D721Med (cell line): ENCODE data around the gene CEBPG.

Source experiments
- DNase-seq: peaks from one replicate; pipeline ENCODE4 v3.0.0; 2011; ENCODE audit warnings: low spot score; ENCODE audit not compliant: insufficient read length
- FAIRE-seq: peaks from 2 replicates; lab custom pipeline; 2011; peaks lifted over from hg19 to GRCh38; lab: Jason Lieb, UNC
- CTCF ChIP-seq: IDR thresholded peaks from 2 replicates; pipeline ENCODE4 v1.5.1; 2012; ENCODE audit warnings: mild to moderate bottlenecking, control low read depth; ENCODE audit not compliant: insufficient read depth; ENCODE audit errors: missing control alignments

Gene CEBPG

GRCh38 chr19:33343859-33344572, 29.5 kb upstream of the CEBPG start:
- no peak for DNase-seq
- no peak for FAIRE-seq
- no peak for TF ChIP-seq CTCF

- no peak for TF ChIP-seq CTCF
- FAIRE-seq = no peak
- no peak for DNase-seq
Measured at GRCh38 chr19:33344573-33344925, 29.0 kb upstream of the CEBPG start.

GRCh38 chr19:33345163-33345562, 28.3 kb upstream of the CEBPG start:
- TF ChIP-seq CTCF = no peak
- DNase-seq (no peak), FAIRE-seq (no peak)

GRCh38 chr19:33346665-33347064, 26.8 kb upstream of the CEBPG start:
- TF ChIP-seq CTCF = no peak
- no peak for FAIRE-seq
- no peak for DNase-seq

- no peak for DNase-seq
- TF ChIP-seq CTCF = no peak
- no peak for FAIRE-seq
Measured at GRCh38 chr19:33347300-33347699, 26.2 kb upstream of the CEBPG start.

- DNase-seq (no peak), FAIRE-seq (no peak)
- no peak for TF ChIP-seq CTCF
Measured at GRCh38 chr19:33348301-33349010, 25.1 kb upstream of the CEBPG start.
